ENCODE data around the gene PHLDA3. TPM values are rescaled to one million over a fixed set of nuclear protein-coding genes. Genes with fewer than 3 reads are reported as not detected.

PHLDA3 gene
- total RNA-seq, 1 donor from 2014 or later: 17.3 TPM

DNA sequence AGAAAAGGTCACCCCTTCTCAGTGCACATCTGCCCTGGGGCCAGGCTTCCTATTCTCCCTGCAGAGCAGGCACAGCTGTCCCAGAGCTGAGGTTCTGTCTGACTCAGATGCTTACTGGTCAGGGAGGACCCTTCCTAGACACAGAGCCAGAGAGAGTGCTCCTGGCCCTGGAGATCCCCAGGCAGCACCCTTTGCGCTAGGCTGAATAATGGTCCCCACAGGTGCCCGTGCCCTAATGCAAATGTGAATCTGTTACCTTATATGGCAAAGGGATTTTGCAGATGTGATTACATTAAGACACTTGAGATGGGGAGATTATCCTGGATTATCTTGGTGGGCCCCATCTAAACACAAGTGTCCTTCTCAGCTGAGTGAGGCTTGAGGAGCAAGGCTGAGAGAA is 44.8 kb downstream of the PHLDA3 start:
- no peak overlapping the region for H3K4me3 Mint-ChIP-seq
- no peaks in the 10 kb centered on the region for H3K9me3 Mint-ChIP-seq
- no peak overlapping the region for H3K27ac Mint-ChIP-seq
- H3K4me1 Mint-ChIP-seq (ENCODE audit: low read depth): no peaks in the 10 kb centered on the region
- peaks cover 3% of the 10 kb centered on the region for H3K27me3 Mint-ChIP-seq (ENCODE audit: insufficient read depth)
- no peaks in the 10 kb centered on the region for H3K36me3 Mint-ChIP-seq (ENCODE audit: low read depth)
- intact Hi-C loops (cut with micrococcal nuclease): no loop called here
- no peak for DNase-seq (ENCODE audit: low spot score)

GRCh38 chr1:201423655-201424054 is 45.3 kb downstream of the PHLDA3 start:
- no peak for DNase-seq (ENCODE audit: low spot score)
- peaks cover 3% of the 10 kb centered on the region for H3K27me3 Mint-ChIP-seq (ENCODE audit: insufficient read depth)
- no peaks in the 10 kb centered on the region for H3K36me3 Mint-ChIP-seq (ENCODE audit: low read depth)
- H3K4me3 Mint-ChIP-seq: no peak overlapping the region
- no peak overlapping the region for H3K27ac Mint-ChIP-seq
- no peaks in the 10 kb centered on the region for H3K4me1 Mint-ChIP-seq (ENCODE audit: low read depth)
- H3K9me3 Mint-ChIP-seq: no peaks in the 10 kb centered on the region
- intact Hi-C loops (cut with micrococcal nuclease): no loop called here

- Mint-ChIP-seq H3K36me3 (ENCODE audit: low read depth) (no peaks in the 10 kb centered on the region), H3K9me3 (no peaks in the 10 kb centered on the region), H3K27me3 (ENCODE audit: insufficient read depth) (peaks cover 3% of the 10 kb centered on the region), H3K4me3 (no peak overlapping the region), H3K27ac (no peak overlapping the region), H3K4me1 (ENCODE audit: low read depth) (no peaks in the 10 kb centered on the region)
- intact Hi-C loops (cut with micrococcal nuclease): no loop called here
- DNase-seq (ENCODE audit: low spot score): no peak
Measured at GRCh38 chr1:201422436-201423030, 46.5 kb downstream of the PHLDA3 start.

- Mint-ChIP-seq H3K36me3 (ENCODE audit: low read depth) (no peaks in the 10 kb centered on the region), H3K4me3 (no peak overlapping the region), H3K27ac (no peak overlapping the region), H3K4me1 (ENCODE audit: low read depth) (no peaks in the 10 kb centered on the region), H3K27me3 (ENCODE audit: insufficient read depth) (peaks cover 3% of the 10 kb centered on the region), H3K9me3 (no peaks in the 10 kb centered on the region)
- DNase-seq (ENCODE audit: low spot score): no peak
- intact Hi-C loops (cut with micrococcal nuclease): no loop called here
Measured at GRCh38 chr1:201422026-201422425, 47.0 kb downstream of the PHLDA3 start.

DNA sequence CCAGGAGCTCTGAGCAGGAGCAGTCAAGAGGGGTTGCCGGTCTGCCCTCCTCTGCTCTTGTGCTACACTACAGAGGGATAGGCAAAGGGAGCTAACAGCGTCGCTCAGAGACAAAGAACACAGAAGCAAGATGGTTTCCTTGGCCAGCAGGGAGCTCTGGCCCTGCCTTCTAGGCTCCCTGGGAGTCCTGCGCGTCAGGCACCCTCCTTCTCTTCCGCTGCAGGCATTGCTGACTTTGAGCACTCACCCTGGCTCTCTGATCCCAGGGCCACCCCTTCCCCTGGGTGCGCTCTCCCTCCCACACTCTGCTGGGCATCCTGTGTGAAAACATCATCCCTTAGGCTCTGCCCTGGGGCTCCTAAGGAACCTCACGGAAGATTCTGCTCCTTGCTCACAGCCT is 47.9 kb downstream of the PHLDA3 start:
- no peak for DNase-seq (ENCODE audit: low spot score)
- no peak overlapping the region for H3K27ac Mint-ChIP-seq
- no peaks in the 10 kb centered on the region for H3K36me3 Mint-ChIP-seq (ENCODE audit: low read depth)
- no peaks in the 10 kb centered on the region for H3K4me1 Mint-ChIP-seq (ENCODE audit: low read depth)
- H3K4me3 Mint-ChIP-seq: no peak overlapping the region
- no peaks in the 10 kb centered on the region for H3K9me3 Mint-ChIP-seq
- intact Hi-C loops (cut with micrococcal nuclease): no loop called here
- H3K27me3 Mint-ChIP-seq (ENCODE audit: insufficient read depth): peaks cover 6% of the 10 kb centered on the region

- no peaks in the 10 kb centered on the region for H3K36me3 Mint-ChIP-seq (ENCODE audit: low read depth)
- peaks cover 6% of the 10 kb centered on the region for H3K27me3 Mint-ChIP-seq (ENCODE audit: insufficient read depth)
- H3K27ac Mint-ChIP-seq: no peak overlapping the region
- intact Hi-C loops (cut with micrococcal nuclease): no loop called here
- H3K4me1 Mint-ChIP-seq (ENCODE audit: low read depth): no peaks in the 10 kb centered on the region
- no peak for DNase-seq (ENCODE audit: low spot score)
- no peak overlapping the region for H3K4me3 Mint-ChIP-seq
- no peaks in the 10 kb centered on the region for H3K9me3 Mint-ChIP-seq
Measured at GRCh38 chr1:201420608-201421002, 48.4 kb downstream of the PHLDA3 start.

- H3K4me1 Mint-ChIP-seq (ENCODE audit: low read depth): no peaks in the 10 kb centered on the region
- intact Hi-C loops (cut with micrococcal nuclease): no loop called here
- no peaks in the 10 kb centered on the region for H3K36me3 Mint-ChIP-seq (ENCODE audit: low read depth)
- no peak overlapping the region for H3K4me3 Mint-ChIP-seq
- DNase-seq (ENCODE audit: low spot score): no peak
- H3K27ac Mint-ChIP-seq: no peak overlapping the region
- H3K27me3 Mint-ChIP-seq (ENCODE audit: insufficient read depth): peaks cover 8% of the 10 kb centered on the region
- H3K9me3 Mint-ChIP-seq: no peaks in the 10 kb centered on the region
Measured at GRCh38 chr1:201419746-201420607, 49.0 kb downstream of the PHLDA3 start.

- Mint-ChIP-seq H3K4me1 (ENCODE audit: low read depth) (no peaks in the 10 kb centered on the region), H3K27me3 (ENCODE audit: insufficient read depth) (peaks cover 8% of the 10 kb centered on the region), H3K9me3 (no peaks in the 10 kb centered on the region), H3K4me3 (no peak overlapping the region), H3K36me3 (ENCODE audit: low read depth) (no peaks in the 10 kb centered on the region), H3K27ac (no peak overlapping the region)
- no peak for DNase-seq (ENCODE audit: low spot score)
- intact Hi-C loops (cut with micrococcal nuclease): no loop called here
Measured at GRCh38 chr1:201419256-201419655, 49.7 kb downstream of the PHLDA3 start.

- Mint-ChIP-seq H3K27ac (no peak overlapping the region), H3K36me3 (ENCODE audit: low read depth) (no peaks in the 10 kb centered on the region), H3K4me1 (ENCODE audit: low read depth) (no peaks in the 10 kb centered on the region), H3K27me3 (ENCODE audit: insufficient read depth) (peaks cover 8% of the 10 kb centered on the region), H3K9me3 (no peaks in the 10 kb centered on the region), H3K4me3 (no peak overlapping the region)
- intact Hi-C loops (cut with micrococcal nuclease): no loop called here
- DNase-seq (ENCODE audit: low spot score): no peak
Measured at GRCh38 chr1:201418461-201418860, 50.5 kb downstream of the PHLDA3 start.

Other genes starting within 250 kb of the PHLDA3 start
- not detected in 2 replicates for gene PKP1, start 185.7 kb downstream of the PHLDA3 start, total RNA-seq
- gene TNNT2, start 91.5 kb downstream of the PHLDA3 start, total RNA-seq: not detected in 2 replicates
- not detected in 2 replicates for gene LAD1, start 69.9 kb downstream of the PHLDA3 start, total RNA-seq
- gene TNNI1, start 47.5 kb downstream of the PHLDA3 start, total RNA-seq: not detected in 2 replicates
- gene CSRP1, start 37.9 kb upstream of the PHLDA3 start, total RNA-seq: 66.0 and 66.2 TPM in 2 replicates
- 0.83 and 1.6 TPM in 2 replicates for gene NAV1, start 69.9 kb upstream of the PHLDA3 start, total RNA-seq

All from activated T-helper 1 cell treated with anti-CD3 and anti-CD28 coated beads, Interleukin-12 subunit alpha, Interleukin-12 subunit beta, Interleukin-2, Interleukin-4 antibody, amounts not matched to agents 30 ng/mL and 10 ng/mL and 1 ng/mL, durations not matched to agents 14 hours and 24 hours and 36 hours (primary cell).